Astrocyte of the spinal cord (primary cell): ENCODE data around the gene UTP18.

ENCODE experiments used
- DNase-seq: peaks from one replicate; pipeline ENCODE4 v3.0.0; 2011; ENCODE audit warnings: low read depth, low spot score
- H3K4me3 ChIP-seq: 2 replicates; pipeline ENCODE4 v1.5.1; 2011; ENCODE audit warnings: low read depth, mild to moderate bottlenecking, low read length, moderate library complexity
- CTCF ChIP-seq: IDR thresholded peaks from 2 replicates; pipeline ENCODE4 v1.5.1; 2012; ENCODE audit warnings: low read depth, mild to moderate bottlenecking, low read length, inconsistent platforms
- in situ Hi-C: cut with HindIII; loops from 2 replicates; pipeline ENCODE4 v1.10.0; 2017; ENCODE audit warnings: low sequenced_read_pairs

The UTP18 gene

GRCh38 chr17:51229889-51230288 is 30.5 kb upstream of the UTP18 start:
- in situ Hi-C loops = no loop called here
- H3K4me3 ChIP-seq = no peak overlapping the region
- TF ChIP-seq CTCF = no peak
- no peak for DNase-seq

GRCh38 chr17:51230306-51230705 is 30.0 kb upstream of the UTP18 start:
- in situ Hi-C loops = no loop called here
- DNase-seq = no peak
- no peak overlapping the region for H3K4me3 ChIP-seq
- TF ChIP-seq CTCF = no peak

GRCh38 chr17:51231999-51232398 is 28.3 kb upstream of the UTP18 start:
- H3K4me3 ChIP-seq = no peak overlapping the region
- DNase-seq = no peak
- in situ Hi-C loops = no loop called here
- TF ChIP-seq CTCF = no peak

GRCh38 chr17:51234162-51234561 is 26.2 kb upstream of the UTP18 start:
- TF ChIP-seq CTCF = no peak
- in situ Hi-C loops = no loop called here
- DNase-seq = no peak
- no peak overlapping the region for H3K4me3 ChIP-seq

- in situ Hi-C loops = no loop called here
- TF ChIP-seq CTCF = no peak
- DNase-seq = no peak
- no peak overlapping the region for H3K4me3 ChIP-seq
These were observed 22.0 kb upstream of the UTP18 start for GRCh38 chr17:51238255-51238887.

- DNase-seq = no peak
- in situ Hi-C loops = no loop called here
- H3K4me3 ChIP-seq = no peak overlapping the region
- TF ChIP-seq CTCF = no peak
These were observed 20.1 kb upstream of the UTP18 start for GRCh38 chr17:51240275-51240674.

- in situ Hi-C loops = no loop called here
- DNase-seq = no peak
- TF ChIP-seq CTCF = no peak
- no peak overlapping the region for H3K4me3 ChIP-seq
These were observed 16.3 kb upstream of the UTP18 start for GRCh38 chr17:51244041-51244440.
